Transverse colon (tissue), 4 donors: ENCODE results near the gene DCTD.

Experiments
- CTCF ChIP-seq, 5 experiments: fragments of 200-600 bp in 3 of 5; fragments of 450-650 bp in 2 of 5; sonication (generic) in 3 of 5; IDR thresholded peaks; 1 replicate in 2 of 5; 2 replicates in 3 of 5; pipeline ENCODE4 v1.5.1; 2016 to 2017; ENCODE audit warnings: antibody characterized with exemption in 5 of 5, inconsistent platforms in 3 of 5, mild to moderate bottlenecking in 2 of 5, moderate library complexity in 1 of 5
- EP300 ChIP-seq: sonication (generic); formaldehyde crosslinking; IDR thresholded peaks from one replicate; pipeline ENCODE4 v1.6.1; 2017; ENCODE audit warnings: antibody characterized with exemption, low read depth
- POLR2A ChIP-seq: fragments of 450-650 bp; IDR thresholded peaks from one replicate; pipeline ENCODE4 v1.6.1; 2016; ENCODE audit warnings: antibody characterized with exemption, mild to moderate bottlenecking, moderate library complexity
- POLR2AphosphoS5 ChIP-seq, 3 donors: sonication (generic); formaldehyde crosslinking; IDR thresholded peaks; one replicate each; pipeline ENCODE4 v1.6.1; 2016; ENCODE audit warnings: antibody characterized with exemption in 3 of 3

DNA sequence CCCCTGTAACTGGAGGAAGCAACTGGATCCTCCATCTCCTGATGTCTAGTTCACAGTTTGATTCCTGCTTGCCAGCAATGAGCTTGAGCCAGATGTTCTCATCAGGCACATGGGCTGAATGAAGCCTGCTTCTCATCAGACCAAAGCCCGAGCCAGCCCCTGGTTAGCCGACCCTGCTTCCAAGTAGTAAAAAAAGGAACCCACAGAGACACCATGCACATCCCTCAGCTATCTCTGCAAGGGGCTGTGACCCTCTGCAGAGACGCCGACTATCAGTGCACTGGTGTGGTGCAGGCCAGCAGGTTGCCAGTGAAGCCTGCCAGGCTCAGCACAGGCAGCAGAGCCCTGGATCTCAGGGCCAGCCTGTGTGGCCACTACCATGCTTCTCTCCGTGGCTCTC, 2.8 kb downstream of the DCTD start:
- no peak for TF ChIP-seq CTCF (IDR thresholded peaks at IDR 0.05)
- no peak for TF ChIP-seq EP300
- TF ChIP-seq POLR2AphosphoS5 (IDR thresholded peaks at IDR 0.05), result no peak
- no peak for TF ChIP-seq POLR2A
